ENCODE data around the gene KIF5A.
"Not testable (repeated sequence)": the region's sequence is repeated elsewhere in the genome, so short reads cannot be mapped to it uniquely, and the experiment has no call there.

Gene KIF5A

DNA sequence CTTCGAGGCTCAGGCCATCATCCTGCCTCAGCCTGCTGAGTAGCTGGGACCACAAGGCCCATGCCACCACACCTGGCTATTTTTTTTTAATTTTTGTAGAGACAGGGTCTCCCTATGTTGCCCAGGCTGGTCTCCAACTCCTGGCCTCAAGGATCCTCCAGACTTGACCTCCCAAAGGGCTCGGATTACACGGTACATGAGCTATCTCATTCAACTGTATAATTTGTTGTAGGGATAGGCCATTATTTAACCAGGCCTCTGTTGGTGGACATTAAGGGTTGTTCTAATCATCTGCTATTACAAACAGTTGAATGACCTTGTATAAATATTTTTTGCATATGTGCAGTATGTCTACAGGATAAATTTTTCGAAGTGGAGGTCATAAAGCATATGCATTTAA, 9.0 kb downstream of the KIF5A start:
- no peak for DNase-seq

DNA sequence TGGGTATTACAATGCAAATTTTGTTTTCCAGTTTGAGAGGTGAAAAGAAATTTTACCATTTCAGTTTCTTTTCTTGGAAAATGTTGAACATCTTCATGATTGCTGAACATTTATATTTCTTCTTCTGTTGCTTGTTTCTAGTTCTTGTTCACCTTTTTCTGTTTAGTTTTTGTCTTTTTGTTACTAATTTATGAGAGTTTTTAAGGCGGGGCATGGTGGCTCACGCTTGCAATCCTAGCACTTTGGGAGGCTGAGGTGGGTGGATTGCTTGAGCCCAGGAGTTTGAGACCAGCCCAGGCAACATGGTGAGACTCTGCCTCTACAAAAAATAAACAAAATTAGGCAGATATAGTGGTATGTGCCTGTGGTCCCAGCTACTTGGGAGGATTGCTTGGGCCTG, 10.7 kb downstream of the KIF5A start:
- no peak for DNase-seq

DNA sequence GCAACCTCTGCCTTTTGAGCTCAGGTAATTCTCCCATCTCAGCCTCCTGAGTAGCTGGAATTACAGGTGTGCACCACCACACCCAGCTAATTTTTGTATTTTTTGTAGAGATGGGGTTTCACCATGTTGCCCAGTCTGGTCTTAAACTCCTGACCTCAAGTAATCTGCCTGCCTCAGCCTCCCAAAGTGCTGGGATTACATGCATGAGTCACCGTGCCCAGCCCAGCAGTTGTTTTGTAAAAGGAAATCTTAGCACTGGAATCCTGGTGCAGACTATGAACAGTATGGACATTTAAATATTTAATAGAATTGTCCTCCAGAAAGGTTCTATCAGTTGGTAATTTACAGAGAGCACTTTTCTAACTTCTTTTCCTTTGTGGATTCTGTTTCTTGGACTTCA, 11.3 kb downstream of the KIF5A start:
- DNase-seq = not testable (repeated sequence)

DNA sequence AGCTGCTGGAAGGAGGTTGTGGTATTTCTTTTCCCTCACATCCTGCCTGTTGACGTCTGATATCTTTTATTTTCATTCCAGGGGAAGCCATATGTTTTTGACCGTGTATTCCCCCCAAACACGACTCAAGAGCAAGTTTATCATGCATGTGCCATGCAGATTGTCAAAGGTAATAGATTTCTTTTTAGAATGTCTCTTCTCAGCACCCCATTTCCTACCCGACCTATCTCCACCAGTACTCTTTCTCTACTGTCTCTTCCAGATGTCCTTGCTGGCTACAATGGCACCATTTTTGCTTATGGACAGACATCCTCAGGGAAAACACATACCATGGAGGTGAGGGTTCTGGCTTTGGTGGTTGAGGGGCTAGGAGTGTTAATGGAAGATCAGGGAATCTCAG, 13.5 kb downstream of the KIF5A start:
- DNase-seq = no peak

DNA sequence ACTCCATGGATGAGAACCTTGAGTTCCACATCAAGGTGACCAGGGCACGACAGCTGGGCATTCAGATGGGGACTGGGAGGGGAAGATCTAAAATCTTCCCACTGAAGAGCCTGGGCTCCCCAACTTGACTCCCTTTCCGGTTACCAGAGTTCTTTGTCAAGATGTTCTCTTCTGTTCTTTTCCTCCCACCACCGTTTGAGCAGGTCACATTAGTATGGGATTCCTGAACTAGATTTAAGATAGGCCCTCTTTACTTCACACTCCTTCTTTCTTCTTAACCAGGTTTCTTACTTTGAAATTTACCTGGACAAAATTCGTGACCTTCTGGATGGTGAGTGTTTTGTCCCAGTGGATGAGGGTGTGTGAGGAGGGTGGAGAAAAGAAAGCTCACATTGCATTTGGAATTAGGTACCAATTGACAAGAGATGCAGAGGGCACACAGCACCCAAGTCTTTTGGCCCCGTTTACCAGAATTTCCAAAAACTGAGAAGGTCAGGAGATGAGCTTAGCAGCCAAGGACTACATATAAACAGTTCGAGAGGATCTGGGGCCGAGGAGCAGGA, 14.4 kb downstream of the KIF5A start:
- no peak for DNase-seq

DNA sequence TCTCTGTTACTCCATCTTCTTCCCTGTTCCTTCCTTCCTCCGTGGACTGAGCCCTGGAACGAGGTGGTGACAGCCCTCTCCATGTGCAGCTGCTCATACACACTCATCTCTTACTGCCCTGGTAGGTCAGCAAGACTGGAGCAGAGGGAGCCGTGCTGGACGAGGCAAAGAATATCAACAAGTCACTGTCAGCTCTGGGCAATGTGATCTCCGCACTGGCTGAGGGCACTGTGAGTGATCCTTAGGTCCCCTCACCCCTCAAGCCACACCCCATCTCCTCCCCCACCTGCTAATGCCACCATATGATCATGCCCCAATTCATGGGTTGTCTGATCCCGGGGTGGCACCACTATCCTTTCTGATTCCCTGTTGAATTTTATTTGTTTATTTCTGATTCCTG, 19.0 kb downstream of the KIF5A start:
- no peak for DNase-seq

DNA sequence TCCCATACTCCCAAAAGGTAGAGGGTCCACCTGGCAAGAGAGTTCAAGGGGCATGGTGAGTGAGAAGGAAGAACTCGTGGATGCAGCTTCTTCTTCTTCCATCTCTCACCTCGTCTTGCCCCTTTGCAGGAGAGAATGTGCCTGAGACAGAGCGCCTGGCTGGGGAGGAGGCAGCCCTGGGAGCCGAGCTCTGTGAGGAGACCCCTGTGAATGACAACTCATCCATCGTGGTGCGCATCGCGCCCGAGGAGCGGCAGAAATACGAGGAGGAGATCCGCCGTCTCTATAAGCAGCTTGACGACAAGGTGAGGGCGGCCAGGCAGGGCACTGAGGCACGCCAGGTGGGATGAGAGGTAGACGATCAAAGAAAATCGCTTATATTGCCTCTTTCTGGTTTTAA, 20.0 kb downstream of the KIF5A start:
- no peak for DNase-seq

DNA sequence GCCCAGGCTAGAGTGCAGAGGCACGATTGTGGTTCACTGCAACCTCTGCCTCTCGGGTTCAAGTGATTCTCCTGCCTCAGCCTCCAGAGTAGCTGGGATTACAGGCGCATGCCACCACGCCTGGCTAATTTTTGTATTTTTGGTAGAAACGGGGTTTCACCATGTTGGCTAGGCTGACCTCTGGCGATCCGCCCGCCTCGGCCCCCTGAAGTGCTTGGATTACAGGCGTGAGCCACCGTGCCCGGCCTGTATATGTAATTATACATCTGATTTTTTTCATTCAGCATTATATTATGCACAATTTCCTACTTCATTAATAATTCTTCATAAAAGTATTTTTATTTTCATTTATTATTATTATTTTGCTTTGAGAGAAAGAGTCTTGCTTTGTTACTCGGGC, 20.6 kb downstream of the KIF5A start:
- DNase-seq = not testable (repeated sequence)

DNA sequence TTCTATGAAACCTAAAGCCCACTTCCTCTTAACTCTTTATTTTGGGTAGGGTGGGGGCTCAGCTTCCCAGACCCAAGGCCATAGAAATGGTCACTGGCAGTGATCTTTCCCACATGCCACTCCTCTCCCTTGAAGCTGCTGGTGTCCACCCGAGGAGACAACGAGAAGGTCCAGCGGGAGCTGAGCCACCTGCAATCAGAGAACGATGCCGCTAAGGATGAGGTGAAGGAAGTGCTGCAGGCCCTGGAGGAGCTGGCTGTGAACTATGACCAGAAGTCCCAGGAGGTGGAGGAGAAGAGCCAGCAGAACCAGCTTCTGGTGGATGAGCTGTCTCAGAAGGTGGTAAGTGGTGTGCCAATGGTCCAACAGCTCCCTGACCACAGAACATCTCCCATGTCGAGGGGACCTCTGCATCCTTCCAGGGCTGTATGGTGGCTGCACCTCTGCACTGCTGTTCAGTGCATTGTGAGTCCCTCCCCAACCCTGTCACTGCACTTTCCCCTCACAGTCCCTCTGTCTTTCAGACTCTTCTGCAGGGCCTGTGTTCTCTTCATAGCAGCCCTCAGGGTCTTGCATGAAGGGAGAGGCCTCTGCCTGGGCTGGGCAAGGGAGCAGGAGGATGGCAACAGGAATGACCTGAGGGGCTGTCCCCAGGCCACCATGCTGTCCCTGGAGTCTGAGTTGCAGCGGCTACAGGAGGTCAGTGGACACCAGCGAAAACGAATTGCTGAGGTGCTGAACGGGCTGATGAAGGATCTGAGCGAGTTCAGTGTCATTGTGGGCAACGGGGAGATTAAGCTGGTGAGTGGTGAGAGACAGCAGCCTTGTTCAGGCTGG, 22.3 kb downstream of the KIF5A start:
- no peak for DNase-seq

DNA sequence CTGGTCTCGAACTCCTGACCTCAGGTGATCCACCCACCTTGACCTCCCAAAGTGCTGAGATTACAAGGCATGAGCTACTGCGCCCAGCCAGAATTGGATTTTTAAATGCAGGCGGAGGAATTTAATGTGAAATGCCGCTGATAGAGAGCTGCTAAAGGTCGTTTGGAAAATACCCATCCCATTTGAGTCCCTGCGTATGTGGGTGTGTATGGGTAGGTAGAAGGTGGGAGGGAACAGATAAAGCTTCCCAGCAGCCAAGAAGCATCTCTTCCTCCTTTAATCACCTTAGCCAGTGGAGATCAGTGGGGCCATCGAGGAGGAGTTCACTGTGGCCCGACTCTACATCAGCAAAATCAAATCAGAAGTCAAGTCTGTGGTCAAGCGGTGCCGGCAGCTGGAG, 25.0 kb downstream of the KIF5A start:
- no peak for DNase-seq

DNA sequence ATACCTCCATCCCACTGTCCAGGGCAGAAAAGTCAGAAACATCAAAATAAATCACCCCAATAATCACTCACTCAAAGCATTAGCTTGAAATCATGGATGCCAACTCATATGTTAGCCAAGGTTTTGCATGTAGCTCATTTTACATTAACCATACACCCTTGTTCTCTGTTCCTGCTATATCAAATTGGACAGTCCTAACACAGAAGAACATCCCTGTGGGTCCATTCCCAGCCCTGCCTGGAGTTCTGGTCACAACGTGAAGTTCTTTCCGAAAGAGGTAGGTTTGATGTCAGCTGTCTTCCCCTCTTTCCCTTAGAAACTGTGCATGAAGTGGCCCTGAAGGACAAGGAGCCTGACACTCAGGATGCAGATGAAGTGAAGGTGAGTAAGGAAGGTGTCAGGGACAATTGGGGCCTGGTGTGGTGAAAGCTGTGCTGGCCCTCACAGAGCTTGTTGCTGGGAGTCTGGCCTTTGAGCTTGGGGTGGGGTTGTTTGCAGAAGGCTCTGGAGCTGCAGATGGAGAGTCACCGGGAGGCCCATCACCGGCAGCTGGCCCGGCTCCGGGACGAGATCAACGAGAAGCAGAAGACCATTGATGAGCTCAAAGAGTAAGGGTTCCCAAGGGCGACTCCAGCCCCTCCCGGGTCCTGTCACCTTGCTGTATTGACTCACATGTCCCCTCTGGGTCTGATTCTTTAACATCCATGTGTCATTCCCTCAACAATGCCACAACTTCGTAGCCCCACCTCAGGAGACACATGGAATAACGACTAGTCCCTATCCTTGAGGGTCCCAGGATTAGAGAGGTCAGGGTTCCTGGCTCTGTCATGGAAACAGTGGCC, 26.1 kb downstream of the KIF5A start:
- no peak for DNase-seq

DNA sequence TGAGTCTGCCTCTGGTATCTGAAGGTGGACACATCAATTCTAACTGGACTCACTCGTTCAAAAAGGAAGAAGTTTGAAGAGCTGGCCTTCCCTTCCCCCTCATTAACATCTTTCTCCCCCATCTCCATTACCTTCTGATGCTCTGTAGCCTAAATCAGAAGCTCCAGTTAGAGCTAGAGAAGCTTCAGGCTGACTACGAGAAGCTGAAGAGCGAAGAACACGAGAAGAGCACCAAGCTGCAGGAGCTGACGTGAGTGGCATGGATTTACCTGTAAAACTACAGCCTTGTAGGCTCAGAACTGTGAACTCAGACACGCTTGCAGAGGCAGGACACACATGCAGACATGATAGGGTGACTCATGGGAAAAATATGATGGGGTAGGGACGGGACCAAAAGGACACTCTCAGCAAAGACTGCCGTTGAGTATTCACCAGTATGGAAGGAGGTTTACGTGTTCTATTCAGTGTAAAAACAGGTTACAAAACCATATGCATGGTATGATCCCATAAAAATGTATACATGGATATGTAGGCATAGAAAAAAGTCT, 26.8 kb downstream of the KIF5A start:
- no peak for DNase-seq

DNA sequence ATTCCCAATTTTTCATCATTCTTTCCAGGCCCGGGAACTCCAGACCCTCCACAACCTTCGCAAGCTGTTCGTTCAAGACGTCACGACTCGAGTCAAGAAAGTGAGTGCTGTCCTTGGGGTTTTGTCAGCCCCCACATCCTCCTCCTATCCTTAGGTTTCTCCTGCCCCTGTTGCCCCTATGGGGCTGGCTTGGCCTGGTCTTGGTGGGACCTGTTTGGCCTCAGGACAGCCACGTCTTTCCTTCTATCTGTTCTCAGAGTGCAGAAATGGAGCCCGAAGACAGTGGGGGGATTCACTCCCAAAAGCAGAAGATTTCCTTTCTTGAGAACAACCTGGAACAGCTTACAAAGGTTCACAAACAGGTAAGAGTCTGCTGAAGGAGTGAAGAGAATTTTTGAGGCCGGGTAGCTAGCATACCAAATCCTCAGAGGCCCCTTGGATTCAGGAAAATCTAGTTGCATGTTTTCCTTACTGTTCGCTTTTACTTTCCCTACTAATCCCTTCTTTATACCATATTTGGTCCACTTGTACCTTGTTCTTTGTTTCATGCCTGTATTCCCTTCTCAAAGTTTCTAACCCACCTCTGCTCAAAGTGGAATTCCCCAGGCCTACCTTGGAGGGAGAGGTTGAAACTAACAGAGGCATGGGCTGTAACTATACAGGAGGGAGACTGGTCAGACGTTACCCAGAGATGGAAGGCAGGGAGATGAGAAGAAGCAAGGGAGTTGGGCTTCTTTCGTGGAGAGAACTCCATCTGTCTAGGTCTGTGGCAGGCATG, 28.3 kb downstream of the KIF5A start:
- no peak for DNase-seq

DNA sequence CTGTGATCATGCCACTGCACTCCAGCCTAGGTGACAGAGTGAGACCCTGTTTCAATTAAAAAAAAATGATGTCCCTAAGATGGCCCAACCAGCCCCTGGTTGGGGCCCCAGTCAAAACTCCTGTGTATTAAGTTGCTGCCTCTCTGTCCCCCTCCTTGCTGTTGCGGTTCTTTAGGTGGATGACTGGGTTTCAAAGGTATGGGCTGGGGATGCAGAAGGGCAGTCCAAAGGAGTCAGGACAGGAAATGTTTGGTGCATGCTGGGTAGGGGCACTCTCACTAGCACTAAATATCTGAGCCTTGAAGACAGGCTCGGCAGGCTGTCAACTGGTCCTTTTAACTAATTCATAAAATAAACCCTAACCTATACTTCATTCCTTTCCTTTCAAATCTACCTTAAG, 29.2 kb downstream of the KIF5A start:
- DNase-seq = no peak

DNA sequence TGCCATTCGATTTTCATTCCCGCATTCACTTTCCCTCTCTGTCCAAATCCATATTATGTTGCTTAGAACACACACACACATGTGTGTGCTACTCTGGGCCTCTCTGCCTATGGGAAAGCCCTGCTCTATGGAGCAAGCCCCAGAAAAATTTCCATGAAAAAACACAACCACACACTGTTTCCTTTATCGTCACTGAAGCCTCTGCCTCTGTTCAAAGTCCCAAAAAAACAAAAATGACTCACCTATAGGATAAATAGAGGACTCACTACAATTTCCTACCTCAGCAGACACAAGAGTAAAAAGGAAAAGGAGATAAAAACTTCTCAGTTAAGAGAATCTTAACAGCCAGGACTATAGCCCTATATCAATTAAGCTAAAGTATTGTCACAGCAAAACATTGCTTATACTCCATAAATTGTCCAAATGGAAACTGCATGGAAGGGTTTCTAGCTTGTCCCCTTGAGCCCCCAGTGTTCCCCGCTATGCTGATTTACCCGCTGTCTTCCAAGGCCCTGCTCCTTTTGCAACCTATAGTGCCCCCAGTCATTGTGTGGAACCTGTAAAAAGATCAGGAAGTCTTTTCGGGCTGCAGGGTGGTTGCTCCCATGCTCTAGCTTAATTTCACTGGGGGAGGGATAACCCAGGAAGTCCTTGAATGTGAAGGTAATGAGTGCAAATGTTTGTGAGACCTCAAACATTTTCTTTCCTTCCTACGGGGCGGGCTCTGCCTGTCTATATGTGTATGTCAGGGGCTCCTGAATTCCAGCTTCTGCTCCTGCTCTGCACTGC, 30.0 kb downstream of the KIF5A start:
- DNase-seq = no peak

DNA sequence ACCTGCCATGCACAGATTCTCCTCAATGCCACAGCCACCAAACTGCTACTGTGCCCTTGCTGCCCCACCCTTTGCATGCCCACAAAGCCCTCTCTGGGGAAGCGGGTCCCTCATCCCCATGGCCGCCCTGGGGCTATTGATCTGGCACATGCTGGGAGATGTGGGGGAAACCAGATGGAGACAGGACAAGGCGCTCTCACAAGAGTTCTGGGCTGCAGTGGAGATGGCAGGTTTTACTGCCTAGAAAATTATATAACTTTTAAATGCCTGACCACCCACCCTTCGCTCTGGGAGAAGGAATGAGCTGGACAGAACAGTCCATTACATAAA, 30.6 kb downstream of the KIF5A start:
- no peak for DNase-seq

DNA sequence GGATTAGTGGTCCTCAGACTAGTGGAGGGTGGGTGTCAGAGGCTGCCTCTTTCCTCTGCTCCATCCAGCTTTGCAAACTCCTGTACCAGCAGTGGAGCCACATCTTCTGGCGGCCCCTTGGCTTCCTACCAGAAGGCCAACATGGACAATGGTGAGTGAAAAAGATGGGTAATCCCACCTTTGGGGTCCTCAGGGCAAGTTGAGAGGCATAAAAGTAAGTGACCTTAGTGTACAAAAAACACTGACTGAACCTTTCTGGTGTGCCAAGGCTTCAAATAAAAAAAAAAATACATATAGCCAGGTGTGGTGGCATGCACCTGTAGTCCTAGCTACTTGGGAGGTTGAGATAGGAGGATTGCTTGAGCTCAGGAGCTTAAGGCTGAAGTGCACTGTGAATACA, 32.0 kb downstream of the KIF5A start:
- no peak for DNase-seq

DNA sequence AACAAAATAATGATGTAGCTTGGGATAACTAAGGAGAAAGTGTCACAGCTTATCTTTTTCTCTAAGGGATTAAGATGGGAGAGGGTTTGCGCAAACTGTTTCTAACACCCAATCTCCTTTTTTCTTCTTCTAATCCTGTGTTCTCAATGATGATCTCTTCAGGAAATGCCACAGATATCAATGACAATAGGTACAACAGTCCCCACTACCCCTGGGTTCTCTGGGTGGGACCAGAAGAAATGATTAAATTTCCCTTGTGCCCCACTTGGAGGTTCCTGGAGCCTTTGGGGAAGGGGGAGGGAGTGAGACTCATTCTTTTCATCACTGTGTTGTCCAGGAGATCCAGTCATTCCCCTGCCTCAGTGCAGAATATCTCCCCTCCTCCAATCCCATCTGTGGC, 32.6 kb downstream of the KIF5A start:
- DNase-seq = no peak

DNA sequence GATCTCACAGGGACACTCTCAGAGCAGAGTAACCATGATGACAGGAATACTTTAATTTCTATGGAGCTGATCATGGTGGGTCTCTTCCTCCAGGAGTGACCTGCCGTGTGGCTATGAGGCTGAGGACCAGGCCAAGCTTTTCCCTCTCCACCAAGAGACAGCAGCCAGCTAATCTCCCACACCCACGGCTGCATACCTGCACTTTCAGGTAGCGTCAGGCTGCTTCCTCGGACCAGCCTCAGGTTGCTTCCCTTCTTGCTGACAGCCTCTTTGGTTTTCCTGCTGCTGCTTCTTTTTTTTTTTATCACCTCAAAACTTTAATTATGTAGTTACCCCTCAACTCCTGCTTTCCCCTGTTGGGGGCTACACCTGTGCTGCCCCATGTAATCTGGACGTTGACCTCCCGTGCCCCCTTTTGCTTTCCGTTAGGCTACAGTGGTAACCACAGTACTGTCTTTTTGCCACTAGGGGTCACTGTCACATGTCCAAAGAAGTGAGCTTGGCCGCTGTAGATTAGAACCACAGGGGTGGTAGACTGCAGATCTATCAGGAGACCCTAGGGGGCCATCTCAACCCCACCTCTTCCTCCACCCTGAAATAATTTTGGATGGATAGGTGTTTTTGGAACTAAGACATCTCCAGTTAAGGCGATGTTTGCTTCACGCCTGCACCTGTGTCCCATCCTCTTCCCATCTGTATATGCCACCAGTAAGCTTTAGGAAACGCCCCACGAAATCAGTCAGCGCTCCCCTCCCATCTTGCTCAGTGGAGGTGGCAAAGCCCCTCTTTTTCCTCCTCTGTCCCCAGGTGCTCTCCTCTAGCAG, 33.4 kb downstream of the KIF5A start:
- peak; percentile 78 to 85 for DNase-seq

DNA sequence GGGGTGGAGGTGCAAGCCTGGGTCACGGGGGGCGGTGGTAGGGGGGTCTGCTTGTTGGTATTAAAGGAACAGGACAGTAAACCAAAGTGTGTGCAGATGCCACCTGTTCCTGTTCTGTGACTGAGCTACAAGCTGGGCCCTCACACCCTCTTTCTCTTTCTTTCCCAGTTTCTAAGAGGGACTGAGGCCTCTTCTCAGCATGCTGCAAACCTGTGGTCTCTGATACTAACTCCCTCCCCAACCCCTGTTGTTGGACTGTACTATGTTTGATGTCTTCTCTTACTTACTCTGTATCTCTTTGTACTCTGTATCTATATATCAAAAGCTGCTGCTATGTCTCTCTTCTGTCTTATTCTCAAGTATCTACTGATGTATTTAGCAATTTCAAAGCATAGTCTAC, 34.2 kb downstream of the KIF5A start:
- DNase-seq = no peak

DNA sequence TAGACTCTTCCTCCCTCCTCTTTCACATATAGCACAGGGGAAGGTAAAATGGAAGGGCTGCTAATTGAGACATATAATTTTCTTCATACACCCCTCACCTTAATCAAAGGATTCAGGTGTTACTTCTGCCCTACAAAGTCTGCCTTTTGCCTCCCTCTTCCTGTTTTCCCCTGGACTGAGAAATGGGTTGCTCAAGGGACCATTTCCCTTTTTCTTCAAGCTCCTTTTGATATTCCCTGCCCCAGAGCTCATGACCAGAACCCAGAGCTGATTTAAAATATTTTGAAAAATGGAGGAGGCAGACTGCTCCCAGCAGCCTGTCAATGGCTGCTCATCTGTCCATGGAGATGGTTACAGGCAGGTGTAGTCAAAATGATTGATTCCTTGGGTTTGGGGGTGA, 34.8 kb downstream of the KIF5A start:
- DNase-seq = no peak

Data from CD4-positive, alpha-beta T cell treated with Interleukin-1 beta for 1 hour (primary cell).